Right cardiac atrium (tissue), 5 donors: ENCODE measurements around the gene ESD. TPM values are rescaled to one million over a fixed set of nuclear protein-coding genes. Genes with fewer than 3 reads are reported as not detected.

Experiments used
- ATAC-seq, 2 donors: fragments of 200-7000 bp; cut with Tn5 transposase; one replicate each; pipeline versions ENCODE4 v1.8.0 to v1.9.1; 2020; ENCODE audit warnings: moderate library complexity in 2 of 2, mild to moderate bottlenecking in 1 of 2
- DNase-seq, 3 donors: peaks; one replicate each; pipeline ENCODE4 v3.0.0-alpha.2; 2020
- H3K27ac ChIP-seq: one replicate; pipeline ENCODE4 v1.5.1; 2013; ENCODE audit warnings: mild to moderate bottlenecking, low read length, control low read depth, moderate library complexity
- H3K27me3 ChIP-seq: one replicate; pipeline ENCODE4 v1.6.1; 2013; ENCODE audit not compliant: control insufficient read depth, insufficient read depth
- H3K4me1 ChIP-seq: one replicate; pipeline ENCODE4 v1.6.1; 2013; ENCODE audit warnings: low read length; ENCODE audit not compliant: control insufficient read depth, insufficient read depth
- H3K4me3 ChIP-seq: one replicate; pipeline ENCODE4 v1.5.1; 2013; ENCODE audit warnings: low read length, control low read depth
- H3K9me3 ChIP-seq: one replicate; pipeline ENCODE4 v1.6.1; 2013; ENCODE audit warnings: low read length; ENCODE audit not compliant: control insufficient read depth
- WGBS: extraction: QIAGEN DNeasy Blood & Tissue Kit; methylation state at CpG from one replicate; pipeline ENCODE4 v1.1.7; 2013; 5-methylcytosine and 5-hydroxymethylcytosine counted together
- intact Hi-C, 4 donors: fragments of 100-400 bp; cut with DNase I; formaldehyde crosslinking; loops; one replicate each; pipeline versions ENCODE4 v1.11.0 to v1.14.0; 2022 to 2023
- polyA plus RNA-seq: library from polyadenylated mRNA; stranded (reverse); fragments of 200-250 nt; gene quantifications from one replicate; pipeline ENCODE4 v1.2.3, GENCODE V29; 2013
- total RNA-seq, 4 donors: library from RNA; stranded (reverse); fragmentation: NEBNext Ultra II Directional; extraction: Animal tissue kit (Norgen Biotek cat#: 25700); gene quantifications; one replicate each; pipeline ENCODE4 v1.2.1, GENCODE V29; 2021
- donor health status: healthy with polysubstance abuse.
- donor health status: DM: no; HTN: yes; CAD: no.
- donor health status: DM: no; HTN: no; CAD: no.
- donor health status: DM: no; HTN: yes; CAD: no; lungs with severe emphysema.
- donor health status: DM: yes; HTN: yes; CAD: no.

Gene ESD
- total and polyA plus RNA-seq, 5 donors = 99.7 to 147 (median 104) TPM

DNA sequence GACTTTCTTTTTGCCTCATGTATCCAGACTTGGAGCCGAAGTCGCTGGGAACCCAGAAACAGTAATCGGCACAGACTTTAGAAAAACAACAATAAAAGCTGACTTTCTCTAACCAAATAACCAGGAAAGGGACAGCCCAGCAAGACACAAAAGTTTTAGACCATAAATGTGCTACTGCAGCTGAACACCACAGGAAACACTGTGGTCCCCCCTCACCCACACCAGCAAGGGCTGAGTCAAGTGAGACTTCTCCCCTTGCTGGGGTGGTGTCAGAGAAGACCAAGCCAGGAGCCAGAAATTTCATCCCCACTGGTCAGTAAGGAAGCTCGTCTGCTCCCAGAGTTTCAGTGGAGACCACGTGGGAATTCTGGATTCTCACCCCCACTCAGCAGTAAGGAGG, 70.6 kb downstream of the ESD start:
- no peaks in the 10 kb centered on the region for H3K4me1 ChIP-seq
- ATAC-seq = no peak
- 86% methylated on average over 5 of the region's 5 CpGs for WGBS
- DNase-seq = no peak
- no peak overlapping the region for H3K27ac ChIP-seq
- intact Hi-C loops = loop anchor here in 1 of 4 donors (10.0 kb wide), 1 partner anchor 182 kb away; no protein-coding TSS in a partner anchor
- H3K9me3 ChIP-seq = no peaks in the 10 kb centered on the region
- no peaks in the 10 kb centered on the region for H3K27me3 ChIP-seq
- H3K4me3 ChIP-seq = no peak overlapping the region

Other genes with a start within 250 kb of the ESD start
- gene LRCH1, start 244.0 kb downstream of the ESD start, total RNA-seq = 10 to 100 TPM; 10.1 to 11.4 (median 10.7) TPM
- 4.8 TPM for gene LRCH1, start 244.0 kb downstream of the ESD start, polyA plus RNA-seq
- gene HTR2A, start 99.9 kb upstream of the ESD start, total RNA-seq = 1 to 10 TPM in 1 of 4 donors, under 1 TPM in 3; 0.11 to 1.1 (median 0.31) TPM
- 0.32 TPM for gene HTR2A, start 99.9 kb upstream of the ESD start, polyA plus RNA-seq